ENCODE data around the gene ZCWPW1. TPM values are rescaled to one million over a fixed set of nuclear protein-coding genes. Genes with fewer than 3 reads are reported as not detected.

The ZCWPW1 gene
- total RNA-seq, 6 experiments from 2014 or later, result 0.86 to 5.7 (median 2.7) TPM

GRCh38 chr7:100358857-100359212 lies 69.7 kb downstream of the ZCWPW1 start:
- DNase-seq, result no peak
- TF ChIP-seq CTCF (IDR thresholded peaks at IDR 0.05) (no peak), POLR2A (IDR thresholded peaks at IDR 0.05) (no peak)
- intact Hi-C loops (cut with DNase I), result no loop called here
- no peak overlapping the region for H3K27ac ChIP-seq
- peaks cover 0 to 86% (median 28%) of the 10 kb centered on the region in 4 donors for H3K36me3 ChIP-seq
- no peaks in the 10 kb centered on the region for H3K9me3 ChIP-seq
- no CpG with 5 or more reads among the region's 8 CpGs for WGBS (ENCODE audit: insufficient coverage, low coverage, low lambda C conversion rate, missing lambda C conversion rate)
- ATAC-seq, result no peak
- H3K4me3 ChIP-seq, result no peak overlapping the region
- no peaks in the 10 kb centered on the region for H3K27me3 ChIP-seq
- no peaks in the 10 kb centered on the region for H3K4me1 ChIP-seq

GRCh38 chr7:100358027-100358856 lies 70.3 kb downstream of the ZCWPW1 start, which contains the start of gene PILRB:
TSS of gene PILRB (plus strand) at chr7:100358117. CDS start at chr7:100358303, 186 bp downstream.
- ATAC-seq, result peak in 2 of 4 donors; percentile 17
- no peak for TF ChIP-seq CTCF (IDR thresholded peaks at IDR 0.05)
- TF ChIP-seq POLR2A (IDR thresholded peaks at IDR 0.05), result no peak
- intact Hi-C loops (cut with DNase I), result no loop called here

GRCh38 chr7:100357131-100357561 lies 71.4 kb downstream of the ZCWPW1 start:
- WGBS (ENCODE audit: insufficient coverage, low coverage, low lambda C conversion rate, missing lambda C conversion rate), result no CpG with 5 or more reads among the region's 6 CpGs
- H3K36me3 ChIP-seq, result peaks cover 0 to 94% (median 27%) of the 10 kb centered on the region in 4 donors
- no peaks in the 10 kb centered on the region for H3K4me1 ChIP-seq
- DNase-seq (peak in 1 of 3 donors; percentile 18), ATAC-seq (no peak)
- H3K4me3 ChIP-seq, result no peak overlapping the region
- H3K27ac ChIP-seq, result no peak overlapping the region
- H3K27me3 ChIP-seq, result no peaks in the 10 kb centered on the region
- intact Hi-C loops (cut with DNase I), result no loop called here
- TF ChIP-seq CTCF (IDR thresholded peaks at IDR 0.05), result no peak
- no peak for TF ChIP-seq POLR2A (IDR thresholded peaks at IDR 0.05)
- no peaks in the 10 kb centered on the region for H3K9me3 ChIP-seq

More at GRCh38 chr7:100358027-100358856, 70.3 kb downstream of the ZCWPW1 start, which contains the start of gene PILRB:
- DNase-seq, result no peak
- H3K4me1 ChIP-seq, result no peaks in the 10 kb centered on the region
- no peaks in the 10 kb centered on the region for H3K27me3 ChIP-seq
- no peak within 1 kb of the TSS for H3K27ac ChIP-seq
- WGBS (ENCODE audit: insufficient coverage, low coverage, low lambda C conversion rate, missing lambda C conversion rate), result 100% methylated on average over 1 of the region's 11 CpGs
- no peaks in the 10 kb centered on the region for H3K9me3 ChIP-seq
- peaks cover 0 to 88% (median 28%) of the 10 kb centered on the region in 4 donors for H3K36me3 ChIP-seq
- H3K4me3 ChIP-seq, result no peak within 1 kb of the TSS

GRCh38 chr7:100356416-100357068 lies 72.0 kb downstream of the ZCWPW1 start:
- H3K9me3 ChIP-seq, result no peaks in the 10 kb centered on the region
- H3K4me3 ChIP-seq, result no peak overlapping the region
- intact Hi-C loops (cut with DNase I), result no loop called here
- no peaks in the 10 kb centered on the region for H3K27me3 ChIP-seq
- ATAC-seq (no peak), DNase-seq (no peak)
- H3K36me3 ChIP-seq, result peaks cover 0 to 88% (median 24%) of the 10 kb centered on the region in 4 donors
- no peak for TF ChIP-seq CTCF (IDR thresholded peaks at IDR 0.05)
- TF ChIP-seq POLR2A (IDR thresholded peaks at IDR 0.05), result no peak
- WGBS (ENCODE audit: insufficient coverage, low coverage, low lambda C conversion rate, missing lambda C conversion rate), result 82% methylated on average over 2 of the region's 8 CpGs
- H3K4me1 ChIP-seq, result no peaks in the 10 kb centered on the region
- H3K27ac ChIP-seq, result no peak overlapping the region
